Measurements from ENCODE around the gene HS3ST5. TPM values are rescaled to one million over a fixed set of nuclear protein-coding genes. Genes with fewer than 3 reads are reported as not detected.

The HS3ST5 gene
- total RNA-seq, 4 donors from 2014 or later: not detected

DNA sequence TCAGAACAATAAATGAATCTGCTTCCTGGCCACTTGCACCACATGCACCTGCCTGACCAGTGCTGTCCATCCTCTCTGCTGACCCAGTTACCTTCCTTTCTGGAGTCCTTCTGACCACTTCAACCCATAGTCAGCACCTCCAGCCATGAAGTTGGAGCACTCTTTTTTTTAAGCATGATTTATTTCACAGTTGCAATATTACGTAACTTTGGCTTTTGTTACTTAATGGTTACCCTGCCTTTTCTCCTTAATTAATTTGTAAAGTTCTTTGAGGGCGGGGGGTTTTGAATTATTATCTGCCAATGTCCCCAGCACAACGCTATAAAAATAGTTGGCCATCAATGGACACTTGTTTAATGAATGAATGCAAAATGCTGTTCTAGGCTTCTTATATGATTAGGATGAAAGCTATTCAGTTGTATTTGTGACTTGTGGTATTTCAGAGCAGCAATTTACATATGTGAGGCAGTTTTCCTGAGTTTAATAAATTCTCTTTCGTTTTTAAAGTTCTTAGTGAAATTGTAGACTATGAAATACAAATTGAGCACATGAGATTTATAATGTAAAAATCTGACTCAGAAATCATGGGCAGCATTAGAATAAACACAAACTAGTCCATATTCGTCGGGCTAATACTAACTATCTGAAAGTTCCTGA, 180.0 kb downstream of the HS3ST5 start:
- no peak overlapping the region for H3K4me3 ChIP-seq
- WGBS, 2 donors: 65 to 68% methylated on average over 6 of the region's 6 CpGs
- no peaks in the 10 kb centered on the region for H3K4me1 ChIP-seq
- intact Hi-C loops (cut with DNase I): no loop called here
- no peaks in the 10 kb centered on the region for H3K36me3 ChIP-seq
- H3K27me3 ChIP-seq: no peaks in the 10 kb centered on the region
- DNase-seq: no peak
- H3K27ac ChIP-seq: no peak overlapping the region
- TF ChIP-seq, protein P1, sequence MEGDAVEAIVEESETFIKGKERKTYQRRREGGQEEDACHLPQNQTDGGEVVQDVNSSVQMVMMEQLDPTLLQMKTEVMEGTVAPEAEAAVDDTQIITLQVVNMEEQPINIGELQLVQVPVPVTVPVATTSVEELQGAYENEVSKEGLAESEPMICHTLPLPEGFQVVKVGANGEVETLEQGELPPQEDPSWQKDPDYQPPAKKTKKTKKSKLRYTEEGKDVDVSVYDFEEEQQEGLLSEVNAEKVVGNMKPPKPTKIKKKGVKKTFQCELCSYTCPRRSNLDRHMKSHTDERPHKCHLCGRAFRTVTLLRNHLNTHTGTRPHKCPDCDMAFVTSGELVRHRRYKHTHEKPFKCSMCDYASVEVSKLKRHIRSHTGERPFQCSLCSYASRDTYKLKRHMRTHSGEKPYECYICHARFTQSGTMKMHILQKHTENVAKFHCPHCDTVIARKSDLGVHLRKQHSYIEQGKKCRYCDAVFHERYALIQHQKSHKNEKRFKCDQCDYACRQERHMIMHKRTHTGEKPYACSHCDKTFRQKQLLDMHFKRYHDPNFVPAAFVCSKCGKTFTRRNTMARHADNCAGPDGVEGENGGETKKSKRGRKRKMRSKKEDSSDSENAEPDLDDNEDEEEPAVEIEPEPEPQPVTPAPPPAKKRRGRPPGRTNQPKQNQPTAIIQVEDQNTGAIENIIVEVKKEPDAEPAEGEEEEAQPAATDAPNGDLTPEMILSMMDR (IDR thresholded peaks at IDR 0.05): no peak
- no peak for TF ChIP-seq POLR2A (IDR thresholded peaks at IDR 0.05)
- no peaks in the 10 kb centered on the region for H3K9me3 ChIP-seq

DNA sequence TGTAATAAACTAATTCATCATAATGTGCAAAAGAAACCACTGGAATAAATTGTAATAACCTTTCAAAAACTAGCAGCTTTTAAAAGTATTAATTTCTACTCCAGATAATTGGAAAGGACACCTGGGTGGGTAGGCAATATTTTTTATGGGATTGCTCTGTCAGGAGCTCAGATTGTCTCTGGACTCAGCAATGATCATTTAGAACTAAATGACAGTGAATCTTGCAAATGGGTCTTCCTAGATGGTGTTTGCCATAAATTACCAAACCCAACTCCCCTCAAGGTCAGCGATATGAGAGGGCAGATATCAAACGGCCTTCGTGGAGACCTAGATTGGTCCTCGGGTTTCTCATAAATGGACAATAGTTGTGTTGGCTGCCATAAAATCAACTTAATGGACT, 181.9 kb downstream of the HS3ST5 start:
- DNase-seq: no peak
- Histone ChIP-seq H3K27me3 (no peaks in the 10 kb centered on the region), H3K9me3 (no peaks in the 10 kb centered on the region), H3K4me1 (no peaks in the 10 kb centered on the region), H3K4me3 (no peak overlapping the region), H3K27ac (no peak overlapping the region), H3K36me3 (no peaks in the 10 kb centered on the region)
- 87 to 100% methylated on average over 4 of the region's 4 CpGs for WGBS, 2 donors
- intact Hi-C loops (cut with DNase I): no loop called here
- no peak for TF ChIP-seq POLR2A (IDR thresholded peaks at IDR 0.05)
- TF ChIP-seq, protein P1 (IDR thresholded peaks at IDR 0.05): no peak

DNA sequence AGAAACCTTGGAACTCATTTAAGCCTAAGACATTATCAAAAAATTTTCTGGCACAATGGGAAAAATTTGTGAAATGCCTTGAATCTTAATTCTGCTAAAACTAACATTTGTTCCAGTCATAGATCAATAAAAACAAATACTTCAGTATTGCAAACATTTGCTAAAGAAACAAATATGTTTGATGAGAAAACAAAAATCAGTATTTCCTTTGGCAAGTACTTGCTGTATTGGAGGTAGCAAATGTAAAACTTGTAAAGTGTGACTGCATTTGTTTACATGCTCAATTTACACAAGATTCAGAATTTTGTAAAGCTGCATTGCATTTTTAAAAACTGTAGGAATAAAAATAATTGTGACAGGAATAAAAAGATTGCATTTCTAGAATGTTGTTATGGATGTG, 183.1 kb downstream of the HS3ST5 start:
- H3K27ac ChIP-seq: no peak overlapping the region
- intact Hi-C loops (cut with DNase I): no loop called here
- TF ChIP-seq, protein P1 (IDR thresholded peaks at IDR 0.05): no peak
- no peak for TF ChIP-seq POLR2A (IDR thresholded peaks at IDR 0.05)

DNA sequence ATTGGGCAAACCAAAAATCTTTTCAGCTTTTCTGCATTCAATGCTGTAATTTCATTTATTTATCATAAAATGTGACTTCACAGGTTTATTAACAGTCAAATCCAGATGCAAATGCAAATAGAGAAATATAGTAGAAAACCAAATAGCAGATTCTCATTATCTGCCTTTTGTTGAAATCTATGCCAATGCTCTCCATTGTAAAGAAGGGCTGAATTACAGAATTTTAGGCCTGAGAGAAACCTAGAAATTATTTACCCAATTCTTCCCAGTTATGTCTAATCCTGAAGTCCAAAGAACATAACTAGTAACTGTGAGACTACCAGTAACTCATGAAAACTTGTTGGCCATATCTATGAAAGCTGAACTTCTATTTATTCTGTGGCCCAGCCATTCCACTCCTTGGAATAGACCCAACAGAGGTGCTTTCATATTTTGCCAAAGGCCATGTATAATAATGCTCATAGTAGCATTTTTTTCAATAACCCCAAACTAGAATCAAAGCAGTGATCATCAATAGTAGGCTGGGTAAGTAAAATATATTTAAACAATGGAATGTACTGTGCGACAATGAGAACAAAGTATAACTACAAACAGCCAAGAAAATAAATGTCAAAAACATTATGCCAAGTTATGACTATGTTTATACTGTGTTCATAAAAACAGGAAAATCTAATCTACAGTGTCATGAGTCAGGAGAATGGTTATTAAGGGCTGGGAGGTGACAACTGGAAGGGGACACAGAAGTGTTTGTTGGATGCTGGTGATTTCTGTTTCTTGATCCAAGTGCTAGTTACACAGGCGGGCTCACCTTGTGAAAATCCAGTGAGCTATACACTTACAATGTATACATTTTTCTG, 183.8 kb downstream of the HS3ST5 start:
- H3K27ac ChIP-seq: no peak overlapping the region
- H3K36me3 ChIP-seq: no peaks in the 10 kb centered on the region
- DNase-seq: no peak
- no peaks in the 10 kb centered on the region for H3K9me3 ChIP-seq
- 79 to 82% methylated on average over 2 of the region's 2 CpGs for WGBS, 2 donors
- intact Hi-C loops (cut with DNase I): no loop called here
- TF ChIP-seq POLR2A (IDR thresholded peaks at IDR 0.05): no peak
- TF ChIP-seq, protein P1 (IDR thresholded peaks at IDR 0.05): no peak
- no peaks in the 10 kb centered on the region for H3K27me3 ChIP-seq
- H3K4me3 ChIP-seq: no peak overlapping the region
- no peaks in the 10 kb centered on the region for H3K4me1 ChIP-seq

More for the DNA sequence above, 183.1 kb downstream of the HS3ST5 start:
- no peak for DNase-seq
- Histone ChIP-seq H3K9me3 (no peaks in the 10 kb centered on the region), H3K4me3 (no peak overlapping the region), H3K27me3 (no peaks in the 10 kb centered on the region), H3K36me3 (no peaks in the 10 kb centered on the region), H3K4me1 (no peaks in the 10 kb centered on the region)

DNA sequence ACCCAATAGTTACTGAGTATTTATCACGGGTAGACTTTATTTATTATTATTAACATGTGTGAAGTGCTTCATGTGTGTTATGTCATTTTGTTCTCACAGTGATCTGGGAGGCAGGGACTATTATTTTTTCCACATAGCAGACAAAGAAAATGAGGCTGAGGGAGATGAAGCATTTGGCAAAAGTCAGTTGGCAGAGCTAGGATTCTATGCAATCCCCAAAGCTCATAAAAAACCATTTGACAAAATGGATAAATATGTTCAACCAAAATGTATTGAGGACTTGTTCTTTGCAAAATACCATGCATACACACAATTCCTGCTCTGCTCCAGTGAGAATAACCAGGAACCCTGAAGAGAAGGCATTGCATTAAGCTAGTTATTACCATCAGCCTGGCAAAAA, 184.4 kb downstream of the HS3ST5 start:
- Histone ChIP-seq H3K4me1 (no peaks in the 10 kb centered on the region), H3K27ac (no peak overlapping the region), H3K4me3 (no peak overlapping the region), H3K27me3 (no peaks in the 10 kb centered on the region), H3K36me3 (no peaks in the 10 kb centered on the region), H3K9me3 (no peaks in the 10 kb centered on the region)
- 43 to 67% methylated on average over 1 of the region's 1 CpG for WGBS, 2 donors
- intact Hi-C loops (cut with DNase I): no loop called here
- no peak for DNase-seq
- TF ChIP-seq POLR2A (IDR thresholded peaks at IDR 0.05): no peak
- TF ChIP-seq, protein P1 (IDR thresholded peaks at IDR 0.05): no peak

All from esophagus squamous epithelium (tissue), 5 donors.